Fibroblast of the aortic adventitia (primary cell): Measurements from ENCODE around the gene TSPAN18. TPM values are rescaled to one million over a fixed set of nuclear protein-coding genes. Genes with fewer than 3 reads are reported as not detected.

Source experiments
- DNase-seq: peaks from one replicate; pipeline ENCODE4 v3.0.0-alpha.2; 2010; ENCODE audit warnings: low read depth
- H3K4me3 ChIP-seq: 2 replicates; pipeline ENCODE4 v1.5.1; 2011; ENCODE audit warnings: low read depth, mild to moderate bottlenecking, control low read depth, low read length, moderate library complexity
- CTCF ChIP-seq: IDR thresholded peaks from 2 replicates; pipeline ENCODE4 v1.5.1; 2011; ENCODE audit warnings: mild to moderate bottlenecking, low read length, control low read depth, inconsistent platforms; ENCODE audit not compliant: insufficient read depth
- total RNA-seq: library from RNA; depleted of rRNA; stranded (reverse); fragments of >200 nt; gene quantifications from 2 replicates; pipeline ENCODE4 v1.2.3, GENCODE V29; 2012; ENCODE audit warnings: low replicate concordance

The TSPAN18 gene
- total RNA-seq, 1 donor, result under 0.01 TPM

GRCh38 chr11:44787070-44787469 lies 60.3 kb downstream of the TSPAN18 start:
- no peak for TF ChIP-seq CTCF

GRCh38 chr11:44787981-44788380 lies 61.2 kb downstream of the TSPAN18 start:
- no peak for DNase-seq
- no peak overlapping the region for H3K4me3 ChIP-seq
- no peak for TF ChIP-seq CTCF

More at GRCh38 chr11:44787070-44787469, 60.3 kb downstream of the TSPAN18 start:
- no peak for DNase-seq
- H3K4me3 ChIP-seq, result no peak overlapping the region

- TF ChIP-seq CTCF, result no peak
- no peak for DNase-seq
- no peak overlapping the region for H3K4me3 ChIP-seq
Measured at GRCh38 chr11:44788536-44789261, 61.9 kb downstream of the TSPAN18 start.

GRCh38 chr11:44789496-44789895 lies 62.7 kb downstream of the TSPAN18 start:
- DNase-seq, result no peak
- no peak for TF ChIP-seq CTCF
- no peak overlapping the region for H3K4me3 ChIP-seq

GRCh38 chr11:44790211-44790610 lies 63.4 kb downstream of the TSPAN18 start:
- DNase-seq, result no peak
- H3K4me3 ChIP-seq, result no peak overlapping the region
- no peak for TF ChIP-seq CTCF

- no peak for TF ChIP-seq CTCF
- H3K4me3 ChIP-seq, result no peak overlapping the region
Measured at GRCh38 chr11:44791316-44791925, 64.7 kb downstream of the TSPAN18 start.

More at GRCh38 chr11:44791316-44791925, 64.7 kb downstream of the TSPAN18 start:
- DNase-seq, result no peak
